Fibroblast of gingiva (primary cell): Measurements from ENCODE around the gene NPTX2.
"Not testable (repeated sequence)": the region's sequence is repeated elsewhere in the genome, so short reads cannot be mapped to it uniquely, and the experiment has no call there.

Experiments
- DNase-seq: peaks from one replicate; pipeline ENCODE4 v3.0.0-alpha.2; 2011; ENCODE audit warnings: low read depth

Gene NPTX2, protein sequence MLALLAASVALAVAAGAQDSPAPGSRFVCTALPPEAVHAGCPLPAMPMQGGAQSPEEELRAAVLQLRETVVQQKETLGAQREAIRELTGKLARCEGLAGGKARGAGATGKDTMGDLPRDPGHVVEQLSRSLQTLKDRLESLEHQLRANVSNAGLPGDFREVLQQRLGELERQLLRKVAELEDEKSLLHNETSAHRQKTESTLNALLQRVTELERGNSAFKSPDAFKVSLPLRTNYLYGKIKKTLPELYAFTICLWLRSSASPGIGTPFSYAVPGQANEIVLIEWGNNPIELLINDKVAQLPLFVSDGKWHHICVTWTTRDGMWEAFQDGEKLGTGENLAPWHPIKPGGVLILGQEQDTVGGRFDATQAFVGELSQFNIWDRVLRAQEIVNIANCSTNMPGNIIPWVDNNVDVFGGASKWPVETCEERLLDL

DNA sequence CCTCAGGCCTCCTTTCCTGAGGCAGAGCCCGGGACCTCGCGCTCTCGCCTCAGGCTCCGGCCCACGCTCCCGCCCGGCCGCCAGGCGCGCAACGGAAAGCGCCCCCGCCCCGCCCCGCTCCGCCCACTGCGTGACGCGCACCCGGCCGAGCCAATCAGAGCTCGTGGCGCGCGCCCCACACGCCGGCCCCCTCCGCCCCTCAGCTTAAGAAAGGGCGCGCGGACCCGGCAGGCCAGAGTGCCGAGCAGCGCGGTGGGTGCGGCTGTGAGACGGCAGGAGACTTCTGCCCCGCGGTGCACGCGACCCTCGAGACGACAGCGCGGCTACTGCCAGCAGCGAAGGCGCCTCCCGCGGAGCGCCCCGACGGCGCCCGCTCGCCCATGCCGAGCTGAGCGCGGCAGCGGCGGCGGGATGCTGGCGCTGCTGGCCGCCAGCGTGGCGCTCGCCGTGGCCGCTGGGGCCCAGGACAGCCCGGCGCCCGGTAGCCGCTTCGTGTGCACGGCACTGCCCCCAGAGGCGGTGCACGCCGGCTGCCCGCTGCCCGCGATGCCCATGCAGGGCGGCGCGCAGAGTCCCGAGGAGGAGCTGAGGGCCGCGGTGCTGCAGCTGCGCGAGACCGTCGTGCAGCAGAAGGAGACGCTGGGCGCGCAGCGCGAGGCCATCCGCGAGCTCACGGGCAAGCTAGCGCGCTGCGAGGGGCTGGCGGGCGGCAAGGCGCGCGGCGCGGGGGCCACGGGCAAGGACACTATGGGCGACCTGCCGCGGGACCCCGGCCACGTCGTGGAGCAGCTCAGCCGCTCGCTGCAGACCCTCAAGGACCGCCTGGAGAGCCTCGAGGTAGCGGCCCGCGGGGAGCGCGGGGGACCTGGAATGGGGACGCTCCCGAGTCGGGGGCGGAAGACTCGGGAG is at the start of gene NPTX2:
Gene NPTX2, plus strand, starts transcription at position 235 of the 909 bp plus-strand sequence. Its CDS starts 177 bp downstream, at position 412.
- no peak for DNase-seq

DNA sequence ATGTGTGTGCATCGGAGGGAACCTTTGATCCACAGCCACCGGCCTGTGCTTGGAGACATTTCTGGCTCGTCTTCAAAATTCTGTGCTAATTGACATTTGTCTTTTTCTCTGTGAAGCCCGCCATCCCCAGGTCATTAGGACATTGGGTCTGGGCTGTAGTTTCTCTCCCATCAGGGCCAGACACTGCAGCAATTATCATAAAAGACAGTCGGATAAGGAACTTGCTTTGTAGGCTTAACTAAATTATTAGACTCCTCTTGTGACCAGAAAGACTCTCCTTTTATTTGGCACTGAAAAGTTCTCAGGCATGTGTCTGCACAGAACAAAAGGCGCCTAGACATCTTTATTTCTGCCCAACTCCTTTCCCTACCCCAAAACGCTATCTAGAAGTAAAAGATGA is 49.1 kb upstream of the NPTX2 start:
- DNase-seq = no peak

- DNase-seq = no peak
These were observed 48.2 kb upstream of the NPTX2 start for GRCh38 chr7:98568891-98569290.

GRCh38 chr7:98569691-98570337 is 47.3 kb upstream of the NPTX2 start:
- DNase-seq = no peak

- no peak for DNase-seq
These were observed 46.1 kb upstream of the NPTX2 start for GRCh38 chr7:98571006-98571405.

DNA sequence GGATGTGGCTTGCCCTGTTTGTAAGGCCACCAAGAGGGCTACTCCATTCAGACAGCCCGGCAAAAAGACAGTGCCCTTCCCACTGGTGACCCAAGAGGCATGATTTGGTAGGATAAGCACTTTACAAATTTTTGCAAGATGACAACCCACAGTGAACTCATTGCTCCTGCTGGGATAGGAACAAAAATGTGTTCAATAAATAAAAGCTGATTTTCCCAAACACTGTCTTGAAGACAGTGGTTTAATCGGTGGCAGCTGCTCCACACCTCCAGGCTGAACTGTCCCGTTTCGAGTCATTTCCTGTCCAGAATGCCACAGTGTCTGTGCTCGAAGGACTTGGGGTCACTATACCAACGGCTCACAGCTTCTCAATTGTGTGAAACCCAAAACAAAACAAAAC is 45.1 kb upstream of the NPTX2 start:
- no peak for DNase-seq

DNA sequence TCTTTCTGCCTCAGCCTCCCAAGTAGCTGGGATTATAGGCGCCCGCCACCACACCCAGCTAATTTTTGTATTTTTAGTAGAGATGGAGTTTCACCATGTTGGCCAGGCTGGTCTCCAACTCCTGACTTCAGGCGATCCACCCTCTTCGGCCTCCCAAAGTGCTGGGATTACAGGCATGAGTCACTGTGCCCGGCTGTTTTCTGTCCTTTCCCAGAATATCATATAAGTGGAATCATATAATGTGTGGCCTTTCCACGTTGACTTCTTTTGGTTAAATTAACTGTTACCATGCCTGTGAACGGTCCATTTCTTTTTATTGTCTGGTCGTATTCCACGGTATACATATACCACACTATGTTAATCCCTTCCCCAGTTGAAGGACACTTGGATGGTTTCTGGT is 44.4 kb upstream of the NPTX2 start:
- DNase-seq = not testable (repeated sequence)

- no peak for DNase-seq
These were observed 43.3 kb upstream of the NPTX2 start for GRCh38 chr7:98573816-98574215.

- no peak for DNase-seq
These were observed 41.2 kb upstream of the NPTX2 start for GRCh38 chr7:98575878-98576277.

GRCh38 chr7:98584830-98585229 is 32.3 kb upstream of the NPTX2 start:
- DNase-seq = no peak

DNA sequence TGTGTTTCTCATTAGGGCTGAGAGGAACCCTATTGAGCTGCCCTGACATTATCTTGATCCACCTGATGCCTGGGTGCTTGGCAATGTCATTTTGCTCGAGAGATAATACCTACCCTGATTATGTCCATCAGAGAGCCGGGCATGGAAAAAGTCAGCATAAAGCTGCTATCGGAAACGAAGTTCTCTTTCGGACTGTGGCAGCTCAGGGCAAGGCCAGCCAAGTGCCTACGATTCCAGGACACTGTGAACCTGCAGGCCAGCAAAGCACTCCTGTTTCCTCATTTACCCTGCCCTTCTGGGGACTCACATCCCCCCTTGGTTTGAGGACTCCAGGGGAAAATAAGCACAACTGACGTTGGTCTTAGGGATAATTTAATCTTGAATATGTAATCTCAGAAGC is 25.2 kb upstream of the NPTX2 start:
- no peak for DNase-seq

- no peak for DNase-seq
These were observed 22.7 kb upstream of the NPTX2 start for GRCh38 chr7:98594348-98594747.

GRCh38 chr7:98594787-98595186 is 22.3 kb upstream of the NPTX2 start:
- no peak for DNase-seq

GRCh38 chr7:98598846-98599615 is 18.1 kb upstream of the NPTX2 start:
- no peak for DNase-seq

DNA sequence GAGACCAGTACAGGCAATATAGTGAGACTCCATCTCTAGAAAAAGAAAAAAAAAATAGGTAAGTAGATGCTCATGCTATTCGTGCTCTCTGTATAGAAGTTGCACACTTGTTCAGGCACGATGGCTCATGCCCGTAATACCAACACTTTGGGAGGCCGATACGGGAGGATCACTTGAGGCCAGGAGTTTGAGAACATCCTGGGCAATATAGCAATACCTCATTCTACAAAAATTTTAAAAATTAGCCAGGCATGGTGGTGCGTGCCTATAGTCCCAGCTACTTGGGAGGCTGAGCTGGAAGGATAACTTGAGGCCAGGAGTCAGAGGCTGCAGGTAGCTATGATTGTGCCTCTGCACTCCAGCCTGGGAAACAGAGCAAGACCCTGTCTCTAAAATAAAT is 17.2 kb upstream of the NPTX2 start:
- DNase-seq = no peak

DNA sequence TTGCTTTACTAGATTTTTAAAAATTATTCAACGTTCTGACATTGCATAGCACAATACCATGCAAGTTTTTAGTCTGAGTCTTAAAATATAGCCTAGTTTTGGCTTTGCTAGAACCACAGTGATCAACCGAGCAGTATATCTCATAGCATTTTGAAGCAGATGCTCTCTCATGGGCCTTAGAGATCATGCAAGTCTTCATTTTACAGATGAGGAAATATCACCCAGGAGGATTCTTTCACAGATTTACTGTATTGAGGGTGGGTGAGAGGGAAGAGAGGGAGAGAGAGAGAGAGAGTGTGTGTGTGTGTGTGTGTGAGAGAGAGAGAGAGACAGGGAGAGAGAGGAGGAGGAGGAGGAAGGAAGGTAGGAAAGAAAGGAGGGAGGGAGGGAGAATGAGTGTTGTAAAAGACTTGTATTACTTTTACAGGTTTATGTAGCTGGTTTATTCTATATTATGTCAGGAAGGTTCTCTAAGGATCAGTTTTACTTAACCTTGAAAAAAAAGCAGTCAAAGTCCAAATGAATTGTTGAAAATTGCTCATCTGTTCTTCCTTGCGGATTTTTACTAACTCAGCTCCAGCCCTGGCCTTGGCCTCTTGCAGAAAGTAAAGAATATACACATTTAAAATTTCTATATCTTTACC is 14.2 kb upstream of the NPTX2 start:
- DNase-seq = no peak

DNA sequence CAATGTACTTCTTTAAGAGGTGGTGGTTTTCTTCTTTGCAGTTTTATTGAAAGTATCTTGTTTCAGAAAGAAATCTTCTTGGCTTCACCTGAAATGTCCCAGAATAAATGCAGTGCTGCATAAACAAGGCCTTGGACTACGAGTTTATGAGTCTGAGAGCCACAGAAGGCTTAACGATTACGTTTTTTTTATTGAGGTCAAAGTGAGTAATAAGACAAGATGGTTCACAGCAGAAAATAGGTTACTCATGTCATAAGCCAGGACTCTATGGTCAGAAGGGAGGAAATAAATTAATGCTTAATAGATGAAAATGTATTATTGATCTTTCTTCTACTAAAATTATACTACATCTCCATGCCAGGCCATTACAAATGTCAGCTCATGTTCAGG is 13.7 kb upstream of the NPTX2 start:
- no peak for DNase-seq

GRCh38 chr7:98613601-98614425 is 3.3 kb upstream of the NPTX2 start:
- DNase-seq = no peak

GRCh38 chr7:98616381-98617050 is 569 bp upstream of the NPTX2 start:
- DNase-seq = no peak

GRCh38 chr7:98617960-98618418 is 904 bp downstream of the NPTX2 start:
- DNase-seq = no peak
